NCI-H446 treated with DMSO at 0.1 percent for 48 hours (cell line): Measurements from ENCODE around the gene TMED10.

Source experiments
- DNase-seq: peaks from one replicate; lab custom pipeline; 2025; lab: John Stamatoyannopoulos, UW

Gene TMED10

GRCh38 chr14:75084513-75084912 lies 91.9 kb downstream of the TMED10 start:
- no peak for DNase-seq

- DNase-seq: no peak
These were observed 93.1 kb downstream of the TMED10 start for GRCh38 chr14:75083271-75083670.

- no peak for DNase-seq
These were observed 94.7 kb downstream of the TMED10 start for GRCh38 chr14:75081660-75082229.
